Astrocyte (in vitro differentiated cells and primary cell): Measurements from ENCODE around the gene UGT1A3. TPM values are rescaled to one million over a fixed set of nuclear protein-coding genes. Genes with fewer than 3 reads are reported as not detected.

Experiments
- DNase-seq: peaks from one replicate; pipeline ENCODE4 v3.0.0-alpha.2; 2010; ENCODE audit warnings: low read depth
- FAIRE-seq: peaks from 2 replicates; lab custom pipeline; 2011; peaks lifted over from hg19 to GRCh38; lab: Jason Lieb, UNC
- H2AFZ ChIP-seq: 2 replicates; pipeline ENCODE4 v1.6.0; 2012; ENCODE audit warnings: low read depth, low read length, inconsistent platforms
- H3K27ac ChIP-seq: 2 replicates; pipeline ENCODE4 v1.5.1; 2011; ENCODE audit warnings: low read depth, low read length, inconsistent platforms
- H3K27me3 ChIP-seq: 2 replicates; pipeline ENCODE4 v1.6.0; 2011; ENCODE audit warnings: low read length, inconsistent platforms; ENCODE audit not compliant: insufficient read depth
- H3K36me3 ChIP-seq: 2 replicates; pipeline ENCODE4 v1.5.1; 2011; ENCODE audit warnings: low read length, inconsistent platforms; ENCODE audit not compliant: insufficient read depth
- H3K4me1 ChIP-seq: 2 replicates; pipeline ENCODE4 v1.5.1; 2011; ENCODE audit warnings: low read length, inconsistent platforms; ENCODE audit not compliant: insufficient read depth
- H3K4me2 ChIP-seq: 2 replicates; pipeline ENCODE4 v1.6.0; 2012; ENCODE audit warnings: low read length, inconsistent platforms
- H3K4me3 ChIP-seq: 2 replicates; pipeline ENCODE4 v1.5.1; 2011; ENCODE audit warnings: low read depth, mild to moderate bottlenecking, low read length, inconsistent platforms; ENCODE audit not compliant: insufficient read depth
- H3K79me2 ChIP-seq: 2 replicates; pipeline ENCODE4 v1.6.0; 2012; ENCODE audit warnings: mild to moderate bottlenecking, low read length, inconsistent platforms; ENCODE audit not compliant: insufficient read depth
- H3K9ac ChIP-seq: 2 replicates; pipeline ENCODE4 v1.6.0; 2012; ENCODE audit warnings: mild to moderate bottlenecking, low read length, inconsistent platforms
- H3K9me3 ChIP-seq: 2 replicates; pipeline ENCODE4 v1.5.1; 2012; ENCODE audit warnings: low read depth, mild to moderate bottlenecking, low read length, inconsistent platforms; ENCODE audit not compliant: insufficient read depth
- H4K20me1 ChIP-seq: 2 replicates; pipeline ENCODE4 v1.6.0; 2012; ENCODE audit warnings: low read length, inconsistent platforms; ENCODE audit not compliant: insufficient read depth
- H3K27ac Mint-ChIP-seq: one replicate; pipeline ENCODE4 v1.8.0; 2021; ENCODE audit warnings: mild to moderate bottlenecking, mixed read lengths; ENCODE audit not compliant: unreplicated experiment
- H3K27me3 Mint-ChIP-seq: one replicate; pipeline ENCODE4 v1.8.0; 2021; ENCODE audit warnings: low read depth, mixed read lengths; ENCODE audit not compliant: unreplicated experiment
- H3K36me3 Mint-ChIP-seq: one replicate; pipeline ENCODE4 v1.8.0; 2021; ENCODE audit warnings: low read depth, mixed read lengths; ENCODE audit not compliant: unreplicated experiment
- H3K4me1 Mint-ChIP-seq: one replicate; pipeline ENCODE4 v1.8.0; 2021; ENCODE audit warnings: low read depth, mixed read lengths; ENCODE audit not compliant: unreplicated experiment
- H3K4me3 Mint-ChIP-seq: one replicate; pipeline ENCODE4 v1.8.0; 2021; ENCODE audit warnings: mild to moderate bottlenecking, moderate library complexity, mixed read lengths; ENCODE audit not compliant: unreplicated experiment
- H3K9me3 Mint-ChIP-seq: one replicate; pipeline ENCODE4 v1.8.0; 2021; ENCODE audit warnings: mild to moderate bottlenecking, mixed read lengths; ENCODE audit not compliant: unreplicated experiment
- EZH2 ChIP-seq: IDR thresholded peaks from 2 replicates; pipeline ENCODE4 v1.6.1; 2012; ENCODE audit warnings: mild to moderate bottlenecking, low read length, inconsistent platforms; ENCODE audit not compliant: insufficient read depth
- total RNA-seq: library from RNA; stranded (reverse); gene quantifications from 2 replicates; pipeline ENCODE4 v1.2.1, GENCODE V29; 2021
- TF ChIP-seq, protein P1 (sequence below): IDR thresholded peaks from 2 replicates; pipeline ENCODE4 v1.5.1; 2011; ENCODE audit warnings: low read depth, mild to moderate bottlenecking, inconsistent platforms, low read length, moderate library complexity; ENCODE audit not compliant: insufficient read depth

Gene UGT1A3
- total RNA-seq, 1 donor from 2014 or later, result not detected

GRCh38 chr2:233801357-233802131, 72.7 kb downstream of the UGT1A3 start:
- Histone ChIP-seq H3K36me3 (no peaks in the 10 kb centered on the region), H3K79me2 (no peaks in the 10 kb centered on the region), H2AFZ (no peak overlapping the region), H3K4me2 (peak overlapping the region; percentile 15), H3K9me3 (no peaks in the 10 kb centered on the region), H3K27me3 (peaks cover 4% of the 10 kb centered on the region), H3K9ac (no peak overlapping the region), H3K4me1 (peaks cover 5% of the 10 kb centered on the region), H4K20me1 (no peaks in the 10 kb centered on the region), H3K4me3 (no peak overlapping the region), H3K27ac (no peak overlapping the region)
- Mint-ChIP-seq H3K27me3 (peaks cover 41% of the 10 kb centered on the region), H3K4me1 (peaks cover 4% of the 10 kb centered on the region), H3K9me3 (peaks cover 4% of the 10 kb centered on the region), H3K27ac (no peak overlapping the region), H3K36me3 (no peaks in the 10 kb centered on the region), H3K4me3 (no peak overlapping the region)
- FAIRE-seq (no peak), DNase-seq (peak; percentile 55)
- TF ChIP-seq, protein P1, sequence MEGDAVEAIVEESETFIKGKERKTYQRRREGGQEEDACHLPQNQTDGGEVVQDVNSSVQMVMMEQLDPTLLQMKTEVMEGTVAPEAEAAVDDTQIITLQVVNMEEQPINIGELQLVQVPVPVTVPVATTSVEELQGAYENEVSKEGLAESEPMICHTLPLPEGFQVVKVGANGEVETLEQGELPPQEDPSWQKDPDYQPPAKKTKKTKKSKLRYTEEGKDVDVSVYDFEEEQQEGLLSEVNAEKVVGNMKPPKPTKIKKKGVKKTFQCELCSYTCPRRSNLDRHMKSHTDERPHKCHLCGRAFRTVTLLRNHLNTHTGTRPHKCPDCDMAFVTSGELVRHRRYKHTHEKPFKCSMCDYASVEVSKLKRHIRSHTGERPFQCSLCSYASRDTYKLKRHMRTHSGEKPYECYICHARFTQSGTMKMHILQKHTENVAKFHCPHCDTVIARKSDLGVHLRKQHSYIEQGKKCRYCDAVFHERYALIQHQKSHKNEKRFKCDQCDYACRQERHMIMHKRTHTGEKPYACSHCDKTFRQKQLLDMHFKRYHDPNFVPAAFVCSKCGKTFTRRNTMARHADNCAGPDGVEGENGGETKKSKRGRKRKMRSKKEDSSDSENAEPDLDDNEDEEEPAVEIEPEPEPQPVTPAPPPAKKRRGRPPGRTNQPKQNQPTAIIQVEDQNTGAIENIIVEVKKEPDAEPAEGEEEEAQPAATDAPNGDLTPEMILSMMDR, result no peak
- TF ChIP-seq EZH2, result no peak

DNA sequence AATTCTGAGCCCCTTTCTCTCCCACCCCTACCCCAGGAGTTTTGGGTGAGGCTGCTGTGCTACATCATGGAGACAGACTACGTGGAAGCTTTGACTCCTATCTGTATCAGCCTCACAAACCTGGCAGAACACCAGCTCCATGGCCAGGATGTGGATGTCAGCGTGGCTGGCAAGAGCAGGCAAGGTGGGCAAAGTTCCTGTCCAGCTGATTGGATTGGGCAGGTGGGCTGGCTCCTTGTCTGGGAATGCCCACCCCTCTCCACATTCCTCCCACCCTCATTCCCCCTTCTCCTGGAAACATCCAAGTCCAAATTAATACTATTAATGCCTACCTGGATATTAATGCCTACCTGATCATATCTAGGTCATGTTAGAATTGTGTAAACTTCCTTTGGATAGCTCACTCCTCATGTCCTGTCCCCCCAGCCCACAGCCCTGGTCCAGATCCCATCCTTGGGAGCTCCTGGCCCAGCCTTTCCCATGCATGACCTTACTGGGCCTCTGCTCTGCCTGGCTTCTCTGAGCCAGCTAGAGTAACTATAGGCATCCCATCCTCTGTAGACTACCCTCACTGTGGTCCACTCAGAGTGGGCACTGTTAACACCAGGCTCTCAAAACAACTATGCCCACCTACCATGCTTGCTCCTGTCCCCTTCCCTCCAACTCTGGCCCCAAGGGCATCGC, 73.4 kb downstream of the UGT1A3 start:
- Histone ChIP-seq H3K27me3 (peaks cover 4% of the 10 kb centered on the region), H3K36me3 (no peaks in the 10 kb centered on the region), H3K9me3 (no peaks in the 10 kb centered on the region), H3K4me1 (peaks cover 5% of the 10 kb centered on the region), H3K79me2 (no peaks in the 10 kb centered on the region), H3K4me2 (no peak overlapping the region), H2AFZ (no peak overlapping the region), H4K20me1 (no peaks in the 10 kb centered on the region), H3K4me3 (no peak overlapping the region), H3K9ac (no peak overlapping the region), H3K27ac (no peak overlapping the region)
- peaks cover 4% of the 10 kb centered on the region for H3K9me3 Mint-ChIP-seq
- H3K27ac Mint-ChIP-seq, result no peak overlapping the region
- H3K4me3 Mint-ChIP-seq, result no peak overlapping the region
- H3K27me3 Mint-ChIP-seq, result peaks cover 41% of the 10 kb centered on the region
- no peaks in the 10 kb centered on the region for H3K36me3 Mint-ChIP-seq
- FAIRE-seq (no peak), DNase-seq (no peak)
- peaks cover 4% of the 10 kb centered on the region for H3K4me1 Mint-ChIP-seq
- TF ChIP-seq, protein P1, result no peak
- TF ChIP-seq EZH2, result no peak
